Measurements from ENCODE around the gene TEAD1.

The TEAD1 gene

GRCh38 chr11:12725863-12726682, 51.9 kb downstream of the TEAD1 start:
- Histone ChIP-seq H3K4me3 (ENCODE audit: low read length) (no peak overlapping the region), H3F3A (ENCODE audit: control insufficient read depth, insufficient read depth) (no peaks in the 10 kb centered on the region), H3K9me3 (ENCODE audit: control insufficient read depth, insufficient read depth, low read length) (no peaks in the 10 kb centered on the region), H3K79me2 (ENCODE audit: control insufficient read depth, low read length) (no peaks in the 10 kb centered on the region), H3K27ac (ENCODE audit: low read depth, low read length) (no peak overlapping the region), H3K9me2 (replicated peaks; ENCODE audit: control insufficient read depth, low read length) (no peaks in the 10 kb centered on the region), H4K20me1 (ENCODE audit: control insufficient read depth, insufficient read depth, low read depth, low read length) (no peaks in the 10 kb centered on the region), H3K4me2 (ENCODE audit: low read length) (no peak overlapping the region), H3K36me3 (ENCODE audit: control insufficient read depth, low read length) (no peaks in the 10 kb centered on the region), H3K27me3 (ENCODE audit: control insufficient read depth, low read length) (no peaks in the 10 kb centered on the region), H3K4me1 (ENCODE audit: control insufficient read depth, low read length) (no peaks in the 10 kb centered on the region)
- TF ChIP-seq EZH2phosphoT487 (IDR thresholded peaks at IDR 0.05; ENCODE audit: borderline replicate concordance, low read length), result no peak
- TF ChIP-seq CTCF (IDR thresholded peaks at IDR 0.05; ENCODE audit: low read depth, low read length, poor library complexity, severe bottlenecking), result no peak

GRCh38 chr11:12727563-12728211, 53.5 kb downstream of the TEAD1 start:
- no peaks in the 10 kb centered on the region for H3K4me1 ChIP-seq (ENCODE audit: control insufficient read depth, low read length)
- H3F3A ChIP-seq (ENCODE audit: control insufficient read depth, insufficient read depth), result no peaks in the 10 kb centered on the region
- no peaks in the 10 kb centered on the region for H3K36me3 ChIP-seq (ENCODE audit: control insufficient read depth, low read length)
- H3K27ac ChIP-seq (ENCODE audit: low read depth, low read length), result no peak overlapping the region
- H4K20me1 ChIP-seq (ENCODE audit: control insufficient read depth, insufficient read depth, low read depth, low read length), result no peaks in the 10 kb centered on the region
- no peak overlapping the region for H3K4me2 ChIP-seq (ENCODE audit: low read length)
- no peaks in the 10 kb centered on the region for H3K79me2 ChIP-seq (ENCODE audit: control insufficient read depth, low read length)
- H3K4me3 ChIP-seq (ENCODE audit: low read length), result no peak overlapping the region
- no peaks in the 10 kb centered on the region for H3K9me2 ChIP-seq (replicated peaks; ENCODE audit: control insufficient read depth, low read length)
- H3K9me3 ChIP-seq (ENCODE audit: control insufficient read depth, insufficient read depth, low read length), result no peaks in the 10 kb centered on the region
- TF ChIP-seq CTCF (IDR thresholded peaks at IDR 0.05; ENCODE audit: low read depth, low read length, poor library complexity, severe bottlenecking) (no peak), EZH2phosphoT487 (IDR thresholded peaks at IDR 0.05; ENCODE audit: borderline replicate concordance, low read length) (no peak)
- no peaks in the 10 kb centered on the region for H3K27me3 ChIP-seq (ENCODE audit: control insufficient read depth, low read length)

GRCh38 chr11:12728417-12728816, 54.2 kb downstream of the TEAD1 start:
- Histone ChIP-seq H3K27ac (ENCODE audit: low read depth, low read length) (no peak overlapping the region), H3K79me2 (ENCODE audit: control insufficient read depth, low read length) (no peaks in the 10 kb centered on the region), H3K9me2 (replicated peaks; ENCODE audit: control insufficient read depth, low read length) (no peaks in the 10 kb centered on the region), H3K27me3 (ENCODE audit: control insufficient read depth, low read length) (no peaks in the 10 kb centered on the region), H3F3A (ENCODE audit: control insufficient read depth, insufficient read depth) (no peaks in the 10 kb centered on the region), H3K4me1 (ENCODE audit: control insufficient read depth, low read length) (no peaks in the 10 kb centered on the region), H3K36me3 (ENCODE audit: control insufficient read depth, low read length) (no peaks in the 10 kb centered on the region), H4K20me1 (ENCODE audit: control insufficient read depth, insufficient read depth, low read depth, low read length) (no peaks in the 10 kb centered on the region), H3K4me2 (ENCODE audit: low read length) (no peak overlapping the region), H3K9me3 (ENCODE audit: control insufficient read depth, insufficient read depth, low read length) (no peaks in the 10 kb centered on the region), H3K4me3 (ENCODE audit: low read length) (no peak overlapping the region)
- TF ChIP-seq EZH2phosphoT487 (IDR thresholded peaks at IDR 0.05; ENCODE audit: borderline replicate concordance, low read length) (no peak), CTCF (IDR thresholded peaks at IDR 0.05; ENCODE audit: low read depth, low read length, poor library complexity, severe bottlenecking) (no peak)
